Body of pancreas (tissue), 4 donors: Measurements from ENCODE around the gene LMX1B. TPM values are rescaled to one million over a fixed set of nuclear protein-coding genes. Genes with fewer than 3 reads are reported as not detected.
A peak's percentile ranks its signal among the peaks of the same experiment; 100 is the strongest.

Experiments
- ATAC-seq: fragments of 150-250 bp; one replicate; pipeline ENCODE4 v1.9.1; 2016
- DNase-seq, 4 donors: peaks; one replicate each; pipeline ENCODE4 v3.0.0-alpha.2; 2019
- H3K27ac ChIP-seq, 4 donors: fragments of 200-600 bp; sonication (generic); 1 replicate in 3 of 4; 2 replicates in 1 of 4; pipeline versions ENCODE4 v1.5.1 to v1.6.1; 2016 to 2019; ENCODE audit warnings: mild to moderate bottlenecking in 1 of 4, mixed read lengths in 1 of 4, moderate library complexity in 1 of 4
- H3K27me3 ChIP-seq, 2 donors: fragments of 200-600 bp; sonication (generic); one replicate each; pipeline ENCODE4 v1.6.0; 2016; ENCODE audit warnings: mild to moderate bottlenecking in 1 of 2
- H3K36me3 ChIP-seq, 2 donors: fragments of 200-600 bp; sonication (generic); replicated peaks in 1 of 2; 2 replicates each; pipeline ENCODE4 v1.5.1; 2016; ENCODE audit warnings: low read depth in 2 of 2; ENCODE audit not compliant: insufficient read depth in 1 of 2
- H3K4me1 ChIP-seq: fragments of 200-600 bp; sonication (generic); one replicate; pipeline ENCODE4 v1.6.0; 2016
- H3K4me3 ChIP-seq, 2 donors: fragments of 200-600 bp; sonication (generic); 1 replicate in 1 of 2; 2 replicates in 1 of 2; pipeline ENCODE4 v1.5.1; 2016 to 2019
- H3K9me3 ChIP-seq, 3 donors: fragments of 200-600 bp; sonication (generic); 1 replicate in 2 of 3; 2 replicates in 1 of 3; pipeline ENCODE4 v1.5.1; 2016
- CTCF ChIP-seq, 7 experiments: fragments of 450-650 bp in 4 of 7; fragments of 200-600 bp in 3 of 7; sonication (generic) in 3 of 7; IDR thresholded peaks; one replicate each; pipeline ENCODE4 v1.5.1; 2016 to 2019; ENCODE audit warnings: antibody characterized with exemption in 7 of 7
- POLR2A ChIP-seq, 3 donors: fragments of 450-650 bp; IDR thresholded peaks; one replicate each; pipeline ENCODE4 v1.6.1; 2016; ENCODE audit warnings: antibody characterized with exemption in 3 of 3, mild to moderate bottlenecking in 2 of 3
- WGBS, 2 donors: methylation state at CpG; one replicate each; pipeline ENCODE4 v1.1.5; 2017; 5-methylcytosine and 5-hydroxymethylcytosine counted together
- intact Hi-C: fragments of 100-400 bp; cut with DNase I; formaldehyde crosslinking; loops from one replicate; pipeline ENCODE4 v1.15.1; 2023
- total RNA-seq, 2 donors: library from RNA; depleted of rRNA; stranded (reverse); fragments of >200 nt; gene quantifications; one replicate each; pipeline ENCODE4 v1.1.0, GENCODE V29; 2016

The LMX1B gene
- total RNA-seq, 2 donors from 2014 or later, result 0.26 TPM; not detected in 1

- Histone ChIP-seq H3K9me3 (no peaks in the 10 kb centered on the region), H3K4me3 (peak overlapping the region in 1 of 2 donors; percentile 10), H3K27ac (no peak overlapping the region), H3K36me3 (no peaks in the 10 kb centered on the region), H3K27me3 (peaks cover 0 to 51% of the 10 kb centered on the region in 2 donors), H3K4me1 (peaks cover 19% of the 10 kb centered on the region)
- DNase-seq (no peak), ATAC-seq (peak; percentile 26)
- intact Hi-C loops, result no loop called here
- TF ChIP-seq CTCF (IDR thresholded peaks at IDR 0.05), result no peak
- no peak for TF ChIP-seq POLR2A (IDR thresholded peaks at IDR 0.05)
- 5 to 11% methylated on average over 13 to 64 of the region's 64 CpGs for WGBS, 2 donors
These were observed 11.8 kb downstream of the LMX1B start for GRCh38 chr9:126625329-126626126.

GRCh38 chr9:126626127-126626925 lies 12.6 kb downstream of the LMX1B start:
- intact Hi-C loops, result no loop called here
- 5 to 20% methylated on average over 54 to 55 of the region's 56 CpGs for whole genome bisulfite sequencing, 2 donors

GRCh38 chr9:126626926-126627233 lies 13.2 kb downstream of the LMX1B start:
- no peak overlapping the region for H3K4me3 ChIP-seq
- ATAC-seq, result no peak
- intact Hi-C loops, result no loop called here
- peaks cover 0 to 53% of the 10 kb centered on the region in 2 donors for H3K27me3 ChIP-seq
- TF ChIP-seq POLR2A (IDR thresholded peaks at IDR 0.05) (no peak), CTCF (IDR thresholded peaks at IDR 0.05) (no peak)
- WGBS, 2 donors, result 48 to 55% methylated on average over 9 to 12 of the region's 14 CpGs
- H3K27ac ChIP-seq, result no peak overlapping the region
- no peak for DNase-seq
- peaks cover 19% of the 10 kb centered on the region for H3K4me1 ChIP-seq
- H3K36me3 ChIP-seq, result no peaks in the 10 kb centered on the region
- H3K9me3 ChIP-seq, result no peaks in the 10 kb centered on the region

More at GRCh38 chr9:126626127-126626925, 12.6 kb downstream of the LMX1B start:
- Histone ChIP-seq H3K27ac (no peak overlapping the region), H3K4me3 (peak overlapping the region in 1 of 2 donors; percentile 10), H3K36me3 (no peaks in the 10 kb centered on the region), H3K9me3 (no peaks in the 10 kb centered on the region), H3K27me3 (peaks cover 0 to 53% of the 10 kb centered on the region in 2 donors), H3K4me1 (peaks cover 19% of the 10 kb centered on the region)
- DNase-seq, result no peak
- ATAC-seq, result peak; percentile 31
- TF ChIP-seq CTCF (IDR thresholded peaks at IDR 0.05) (no peak), POLR2A (IDR thresholded peaks at IDR 0.05) (no peak)

- 88 to 89% methylated on average over 6 to 7 of the region's 7 CpGs for WGBS, 2 donors
- intact Hi-C loops, result no loop called here
- Histone ChIP-seq H3K9me3 (no peaks in the 10 kb centered on the region), H3K4me1 (peaks cover 19% of the 10 kb centered on the region), H3K27ac (no peak overlapping the region), H3K36me3 (no peaks in the 10 kb centered on the region), H3K4me3 (no peak overlapping the region), H3K27me3 (peaks cover 0 to 49% of the 10 kb centered on the region in 2 donors)
- no peak for DNase-seq
- no peak for TF ChIP-seq CTCF (IDR thresholded peaks at IDR 0.05)
- no peak for TF ChIP-seq POLR2A (IDR thresholded peaks at IDR 0.05)
- ATAC-seq, result no peak
These were observed 14.4 kb downstream of the LMX1B start for GRCh38 chr9:126628146-126628545.
